GM12878 (cell line): ENCODE results near the gene AP3D1. TPM values are rescaled to one million over a fixed set of nuclear protein-coding genes. Genes with fewer than 3 reads are reported as not detected.

Experiments used
- ATF7 ChIP-seq: fragments of 450-650 bp; IDR thresholded peaks from 2 replicates; pipeline ENCODE4 v1.6.1; 2016; ENCODE audit warnings: low read depth, mild to moderate bottlenecking
- BCL3 ChIP-seq: IDR thresholded peaks from 2 replicates; pipeline ENCODE4 v1.6.1; 2011; ENCODE audit warnings: borderline replicate concordance, low read depth, mild to moderate bottlenecking, moderate library complexity, low read length; ENCODE audit not compliant: insufficient read depth, poor library complexity, severe bottlenecking
- CREM ChIP-seq: IDR thresholded peaks from 2 replicates; pipeline ENCODE4 v1.6.1; 2014; ENCODE audit warnings: antibody characterized with exemption, low read depth
- DPF2 ChIP-seq: fragments of 450-650 bp; IDR thresholded peaks from 2 replicates; pipeline ENCODE4 v1.6.1; 2017; ENCODE audit warnings: mild to moderate bottlenecking
- E2F8 ChIP-seq: fragments of 450-650 bp; IDR thresholded peaks from 2 replicates; pipeline ENCODE4 v1.6.1; 2018; ENCODE audit warnings: mild to moderate bottlenecking, low read depth, moderate library complexity; ENCODE audit not compliant: partially characterized antibody
- EED ChIP-seq: sonication (generic); IDR thresholded peaks from 2 replicates; pipeline ENCODE4 v1.6.1; 2016; ENCODE audit warnings: antibody characterized with exemption, low read depth
- KDM1A ChIP-seq: fragments of 200-600 bp; sonication (generic); IDR thresholded peaks from 2 replicates; pipeline ENCODE4 v1.6.1; 2016; ENCODE audit warnings: borderline replicate concordance
- KLF5 ChIP-seq: fragments of 450-650 bp; IDR thresholded peaks from 2 replicates; pipeline ENCODE4 v1.6.1; 2014; ENCODE audit warnings: mild to moderate bottlenecking; ENCODE audit not compliant: partially characterized antibody
- MAX ChIP-seq: IDR thresholded peaks from 2 replicates; pipeline ENCODE4 v1.6.1; 2012; ENCODE audit warnings: low read depth, low read length, improper control_type of control experiment
- MEF2B ChIP-seq: fragments of 450-650 bp; IDR thresholded peaks from 2 replicates; pipeline ENCODE4 v1.6.1; 2018; ENCODE audit warnings: mild to moderate bottlenecking, moderate library complexity; ENCODE audit not compliant: partially characterized antibody, poor library complexity, severe bottlenecking
- PAX5 ChIP-seq: IDR thresholded peaks from 2 replicates; pipeline ENCODE4 v1.6.1; 2011; ENCODE audit warnings: low read depth, low read length, borderline replicate concordance
- RUNX3 ChIP-seq: IDR thresholded peaks from 2 replicates; pipeline ENCODE4 v1.6.1; 2012; ENCODE audit warnings: low read length, inconsistent platforms
- SMARCA5 ChIP-seq: fragments of 450-650 bp; IDR thresholded peaks from 2 replicates; pipeline ENCODE4 v1.6.1; 2017; ENCODE audit warnings: mild to moderate bottlenecking
- SPI1 ChIP-seq: IDR thresholded peaks from 2 replicates; pipeline ENCODE4 v1.6.1; 2011; ENCODE audit warnings: low read depth, mild to moderate bottlenecking, low read length, moderate library complexity, borderline replicate concordance; ENCODE audit not compliant: insufficient read depth
- TBL1XR1 ChIP-seq: IDR thresholded peaks from 2 replicates; pipeline ENCODE4 v1.6.1; 2012; ENCODE audit warnings: low read depth, low read length, improper control_type of control experiment
- ZBTB11 ChIP-seq: fragments of 450-650 bp; formaldehyde crosslinking; IDR thresholded peaks from 2 replicates; pipeline ENCODE4 v1.5.0; 2022; ENCODE audit warnings: mild to moderate bottlenecking, missing genetic modification characterization
- ZNF687 ChIP-seq: fragments of 450-650 bp; IDR thresholded peaks from 2 replicates; pipeline ENCODE4 v1.6.1; 2017; ENCODE audit warnings: mild to moderate bottlenecking, moderate library complexity
- ZSCAN29 ChIP-seq: fragments of 450-650 bp; IDR thresholded peaks from 2 replicates; pipeline ENCODE4 v1.6.1; 2017; ENCODE audit warnings: mild to moderate bottlenecking, moderate library complexity
- polyA plus RNA-seq, 11 experiments: library from polyadenylated mRNA; depleted of rRNA in 4 of 11; unstranded in 6 of 11; stranded (reverse) in 5 of 11; fragments of >200 nt; fragmentation: Nextera tagmentation in 4 of 11; fragmentation: Illumina TruSeq in 1 of 11; extraction: Ambion mirVana in 4 of 11; extraction: Trizol in 1 of 11; gene quantifications; 1 replicate in 1 of 11; 2 replicates in 10 of 11; pipeline versions ENCODE4 v1.2.1 to v1.2.3, GENCODE V29; 2011 to 2016; ENCODE audit warnings: inconsistent platforms in 2 of 11, missing spikeins in 2 of 11, low read depth in 1 of 11
- total RNA-seq, 4 experiments: library from RNA; depleted of rRNA in 3 of 4; stranded (reverse); fragments of >200 nt in 3 of 4; fragmentation: Illumina TruSeq in 1 of 4; extraction: Trizol in 1 of 4; gene quantifications; 2 replicates each; pipeline versions ENCODE4 v1.2.1 to v1.2.3, GENCODE V29; 2013 to 2021

The AP3D1 gene
- total and polyA plus RNA-seq, 10 of the 15 experiments (the other 5 are each of a cell fraction or from before 2014, with no cell fraction given): 1.5 to 108 (median 59.1) TPM

GRCh38 chr19:2089001-2089711 is 62.2 kb downstream of the AP3D1 start (continued):
- TF ChIP-seq TBL1XR1: peak; percentile 71
- TF ChIP-seq SPI1: peak; percentile 10; the same call in 1 of the 2 replicates
- peak; percentile 96 for TF ChIP-seq ZNF687
- peak; percentile 51 for TF ChIP-seq DPF2
- TF ChIP-seq E2F8: no peak
- peak; percentile 34 for TF ChIP-seq MAX
- TF ChIP-seq ZSCAN29: no peak
- TF ChIP-seq SMARCA5: 0 out of 2 replicates have a peak, but pooled peaks have one; percentile 12
- peak; percentile 64 for TF ChIP-seq CREM
- TF ChIP-seq RUNX3: peak; percentile 11
- TF ChIP-seq PAX5: peak; percentile 8
- TF ChIP-seq ATF7: peak; percentile 16; the same call in 1 of the 2 replicates
- TF ChIP-seq KDM1A: no peak
- TF ChIP-seq KLF5: no peak
- no peak for TF ChIP-seq BCL3
- TF ChIP-seq MEF2B: peak; percentile 99
- TF ChIP-seq ZBTB11: no peak
- no peak for TF ChIP-seq EED
